T-helper 1 cell treated with Interleukin-12 subunit alpha and Interleukin-12 subunit beta and Interleukin-4 antibody, amounts not matched to agents 30 ng/mL and 1 ng/mL, for 36 hours (primary cell): ENCODE results near the gene MARF1. TPM values are rescaled to one million over a fixed set of nuclear protein-coding genes. Genes with fewer than 3 reads are reported as not detected.

ENCODE experiments used
- intact Hi-C: fragments of 100-400 bp; cut with micrococcal nuclease; formaldehyde crosslinking; loops from one replicate; pipeline ENCODE4 v1.15.1; 2024
- total RNA-seq: library from RNA; stranded (reverse); gene quantifications from 2 replicates; pipeline ENCODE4 v1.2.3, GENCODE V29; 2022

MARF1 gene
- total RNA-seq, 1 donor from 2014 or later, result 85.5 TPM

DNA sequence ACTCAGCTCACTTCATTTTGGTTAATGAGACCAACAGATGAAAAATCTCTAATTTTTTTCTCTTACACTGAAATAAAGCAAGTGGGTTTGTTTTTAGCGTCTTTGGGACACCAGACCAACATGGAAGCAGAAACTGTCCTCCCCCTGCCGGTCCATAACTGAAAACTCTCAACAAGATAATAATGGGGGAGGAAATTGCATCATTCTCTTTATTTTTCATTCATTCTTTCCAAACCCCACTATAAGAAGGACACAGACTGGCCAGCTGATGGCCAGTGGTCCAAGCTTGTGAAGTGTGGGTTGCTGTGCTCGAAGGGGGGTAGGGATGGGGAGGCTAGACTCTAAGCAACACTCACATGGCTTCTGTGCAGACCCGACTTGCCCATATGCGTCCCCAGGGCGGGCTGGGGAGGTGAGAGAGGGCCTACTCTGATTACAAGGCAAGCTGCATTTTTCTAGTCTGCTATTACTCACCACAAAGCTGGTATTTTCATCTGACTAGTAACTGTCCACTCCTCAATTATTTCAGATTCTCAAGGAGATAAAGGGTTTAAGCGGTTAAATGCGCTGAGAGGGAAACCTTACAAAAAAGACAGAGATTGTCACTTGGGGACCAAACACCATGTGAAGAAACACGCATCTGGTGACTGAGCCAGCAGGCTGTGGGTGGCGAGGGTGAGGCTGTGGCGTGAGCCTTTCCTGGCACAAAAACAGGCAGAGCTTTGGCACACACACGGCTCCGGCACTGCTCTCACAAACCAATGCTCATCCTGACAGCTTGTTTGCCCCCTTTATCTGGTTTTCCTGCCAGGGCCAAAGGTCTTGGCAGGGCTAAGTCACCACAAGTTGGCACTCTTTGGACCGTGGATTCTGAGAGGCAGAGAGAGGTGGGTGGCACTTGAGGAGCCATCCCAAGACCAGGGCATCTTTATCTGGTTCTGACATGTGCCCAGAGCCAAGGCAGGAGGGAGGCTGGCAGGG is 38.2 kb downstream of the MARF1 start:
- intact Hi-C loops, result no loop called here

DNA sequence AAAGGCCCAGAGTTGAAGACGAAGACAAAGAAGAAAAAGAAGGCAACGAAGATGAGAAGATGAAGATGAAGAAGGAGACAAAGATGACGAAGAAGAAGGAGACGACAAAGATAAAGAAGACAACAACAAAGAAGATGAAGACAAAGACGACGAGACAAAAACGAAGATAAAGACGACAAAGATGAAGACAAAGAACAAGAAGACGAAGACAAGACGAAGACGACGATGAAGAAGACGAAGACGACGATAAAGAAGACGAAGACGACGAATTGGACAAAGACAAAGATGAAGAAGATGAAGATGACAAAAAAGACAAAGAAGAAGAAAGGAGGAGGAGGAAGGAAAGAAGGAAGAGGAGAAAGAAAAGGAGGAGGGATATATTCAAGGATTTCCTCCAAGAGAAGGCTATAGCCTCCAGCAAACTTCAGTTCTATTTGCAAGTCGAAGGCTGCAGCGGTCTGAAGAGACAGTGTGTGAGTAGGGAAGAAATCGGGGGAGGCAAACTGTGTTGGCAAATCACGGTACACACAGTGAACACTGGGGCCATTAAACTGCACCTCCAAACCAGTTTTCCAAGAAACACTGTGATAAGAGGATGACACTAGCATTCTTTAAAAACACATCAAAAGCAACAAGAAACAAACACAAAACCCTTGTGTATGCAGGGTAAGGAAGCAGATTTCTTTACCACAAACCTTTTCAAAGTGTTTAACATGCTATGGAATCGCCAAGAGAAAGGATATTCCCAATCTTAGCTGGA is 40.5 kb downstream of the MARF1 start:
- intact Hi-C loops, result no loop called here

DNA sequence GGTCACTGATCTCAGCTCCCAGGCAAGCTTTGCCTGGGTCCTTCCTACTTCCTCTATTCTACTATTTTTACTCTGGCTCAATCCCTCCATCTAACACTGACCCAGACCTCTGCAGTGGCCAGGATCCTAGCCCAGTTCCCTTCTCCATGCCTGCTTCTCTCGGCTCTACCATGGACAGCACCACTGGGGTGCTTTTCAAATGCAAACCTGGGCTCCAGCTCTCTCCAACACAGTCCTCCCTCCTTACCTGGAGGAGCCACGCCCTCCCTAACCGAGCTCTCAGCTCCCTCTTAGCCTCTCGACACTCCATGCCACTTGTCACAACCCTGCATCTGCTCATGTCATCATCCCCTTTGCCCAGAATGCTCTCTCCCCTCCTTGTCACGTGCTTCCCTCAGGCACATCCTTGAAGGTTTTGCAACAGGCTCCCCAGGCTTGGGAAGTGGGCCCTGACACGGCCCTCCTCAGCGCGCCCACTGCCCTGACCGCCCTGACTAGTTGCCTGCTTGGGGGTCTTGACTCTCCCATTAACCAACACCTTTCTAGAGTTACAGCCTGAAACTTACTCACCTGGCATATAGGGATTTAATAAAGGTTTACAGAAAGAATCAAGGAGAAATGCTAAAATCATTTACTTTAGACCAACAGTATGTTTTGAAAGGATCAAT is 41.6 kb downstream of the MARF1 start:
- intact Hi-C loops, result no loop called here

- intact Hi-C loops, result no loop called here
Measured at GRCh38 chr16:15599303-15600070, 43.5 kb downstream of the MARF1 start.

DNA sequence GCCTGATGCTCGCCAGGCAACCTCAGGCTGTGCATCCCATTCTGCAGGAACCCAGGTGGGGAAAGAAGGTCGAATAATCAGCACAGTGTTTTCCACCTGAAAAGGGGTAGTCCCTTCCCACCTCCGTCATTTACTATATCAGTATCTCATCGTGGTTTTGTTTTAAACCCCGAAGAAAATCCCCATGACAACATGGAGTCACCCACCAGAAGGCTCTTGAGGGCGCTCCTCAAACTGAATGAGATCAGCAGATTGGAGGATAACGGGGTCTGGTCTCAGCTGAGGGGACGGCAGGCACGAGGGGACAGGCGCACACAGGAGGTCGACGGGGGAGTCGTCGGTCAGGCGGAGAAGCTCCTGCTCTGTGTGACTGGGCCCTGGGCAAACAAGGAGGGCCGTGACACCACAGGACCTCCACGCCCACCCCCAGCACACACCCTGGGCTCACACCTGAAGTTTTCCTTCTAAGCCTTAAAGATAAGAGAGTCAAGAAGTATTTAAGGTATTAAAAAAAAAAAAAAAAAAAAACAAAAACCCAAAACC is 44.2 kb downstream of the MARF1 start:
- intact Hi-C loops, result no loop called here

GRCh38 chr16:15597822-15598647 is 44.9 kb downstream of the MARF1 start:
- intact Hi-C loops, result no loop called here

- intact Hi-C loops, result no loop called here
Measured at GRCh38 chr16:15597135-15597534, 45.8 kb downstream of the MARF1 start.

DNA sequence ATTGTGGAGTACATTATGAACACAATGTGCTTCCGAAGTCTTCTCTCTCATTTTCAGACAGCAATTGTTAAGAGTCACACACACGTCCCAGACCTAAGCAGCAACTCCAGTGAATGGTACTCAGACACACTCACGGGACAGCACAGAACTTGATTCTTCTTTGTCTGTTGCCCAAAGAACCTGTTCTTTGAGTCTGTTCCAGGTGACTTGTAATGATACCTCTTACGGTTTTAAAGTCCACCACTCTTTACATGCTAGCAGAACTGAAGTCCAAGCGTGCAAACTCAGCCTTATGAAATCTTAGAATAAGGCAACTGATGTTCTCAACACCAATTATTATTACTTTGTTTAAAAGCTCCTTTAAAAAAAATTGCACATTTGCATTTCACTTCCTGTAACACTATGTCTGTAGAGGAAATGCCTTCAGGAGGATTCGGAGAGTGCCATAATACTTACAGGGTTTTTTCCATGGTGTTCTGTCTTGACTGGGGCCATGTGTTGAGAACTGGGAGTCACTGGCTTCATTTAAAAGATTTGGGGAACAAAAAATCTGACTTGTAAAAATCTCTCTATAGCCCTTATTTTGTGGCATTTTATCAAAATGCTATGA is 48.1 kb downstream of the MARF1 start:
- intact Hi-C loops, result loop anchor here (5.0 kb wide), 1 partner anchor 538 kb away; the partner anchor contains the start of gene NTAN1

DNA sequence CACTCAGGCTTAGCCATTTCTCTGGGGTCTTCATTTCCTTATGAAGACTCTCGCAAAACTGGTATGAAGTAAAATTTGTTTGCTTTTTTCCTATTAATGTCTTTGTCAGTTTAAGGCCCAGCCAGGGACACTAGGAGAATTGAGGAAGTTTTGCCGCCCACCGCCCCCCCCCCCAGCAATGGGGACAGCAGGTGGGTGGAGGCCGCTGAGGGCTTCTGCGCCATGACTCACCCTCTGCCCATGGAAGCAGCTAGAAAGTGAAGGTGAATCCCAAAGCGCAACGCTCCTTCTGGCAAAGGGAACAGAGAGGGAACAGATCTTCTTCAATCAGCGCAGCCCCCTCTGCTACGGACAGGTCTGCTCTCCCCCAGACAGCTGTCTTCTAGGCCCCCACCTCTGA is 49.7 kb downstream of the MARF1 start:
- intact Hi-C loops, result loop anchor here (5.0 kb wide), 1 partner anchor 536 kb away; the partner anchor contains the start of gene NTAN1

DNA sequence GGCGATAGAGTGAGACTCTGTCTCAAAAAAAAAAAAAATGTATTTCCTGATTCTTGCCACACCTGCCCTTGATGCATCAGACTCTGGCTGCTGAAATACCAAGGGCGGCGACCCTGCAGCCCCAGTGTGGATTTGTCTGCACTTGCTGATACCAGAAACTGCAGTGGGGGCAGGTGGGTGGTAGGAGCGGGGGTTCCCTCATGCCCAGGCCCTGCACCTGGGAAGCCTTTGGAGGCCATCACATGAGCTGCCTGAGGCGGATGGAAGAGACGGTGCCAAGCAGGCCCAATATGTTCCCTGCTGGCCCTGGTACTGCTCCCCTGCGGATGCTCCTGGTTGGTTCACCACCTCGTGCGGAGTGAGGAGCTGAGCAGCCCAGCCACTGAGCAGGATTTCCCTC is 50.6 kb downstream of the MARF1 start:
- intact Hi-C loops, result loop anchor here (5.0 kb wide), 1 partner anchor 535 kb away; the partner anchor contains the start of gene NTAN1

GRCh38 chr16:15587152-15587825 is 55.7 kb downstream of the MARF1 start:
- intact Hi-C loops, result no loop called here

DNA sequence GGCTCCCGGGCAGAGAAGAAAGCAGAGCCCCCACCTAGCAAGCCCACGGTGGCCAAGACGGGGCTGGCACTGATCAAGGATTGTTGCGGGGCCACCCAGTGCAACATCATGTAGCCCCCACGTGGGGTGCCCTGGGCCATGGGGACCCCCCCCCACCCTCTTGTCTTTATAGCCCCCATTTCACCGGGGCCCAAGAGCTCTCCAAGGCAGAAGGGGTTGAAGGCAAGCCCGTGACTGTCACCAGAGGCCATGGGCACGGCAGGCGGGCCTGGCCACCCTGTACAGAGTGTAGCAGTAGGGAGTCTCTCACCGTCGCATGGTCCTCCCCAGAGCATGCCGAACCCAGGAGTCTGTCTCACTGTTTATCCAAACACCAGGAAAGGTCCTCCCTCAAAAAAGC is 56.2 kb downstream of the MARF1 start:
- intact Hi-C loops, result no loop called here

GRCh38 chr16:15585956-15586355 is 57.0 kb downstream of the MARF1 start:
- intact Hi-C loops, result no loop called here

DNA sequence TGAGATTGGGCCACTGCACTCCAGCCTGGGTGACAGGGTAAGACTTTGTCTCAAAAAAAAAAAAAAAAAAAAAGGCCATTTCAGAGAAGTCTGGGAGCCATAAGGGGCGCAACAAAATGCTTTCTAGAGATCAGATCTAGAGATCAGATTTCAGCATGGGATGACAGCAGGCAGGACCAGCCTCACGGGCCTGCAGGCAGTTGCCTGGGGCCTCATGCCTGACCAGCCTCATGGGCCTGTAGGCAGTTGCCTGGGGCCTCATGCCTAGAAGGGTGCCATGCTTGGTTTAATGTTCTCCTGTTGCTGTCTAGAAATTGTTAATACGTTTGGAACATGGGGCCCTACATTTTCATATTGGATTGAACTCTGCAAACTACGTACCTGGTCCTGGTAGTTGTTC is 59.4 kb downstream of the MARF1 start:
- intact Hi-C loops, result no loop called here

DNA sequence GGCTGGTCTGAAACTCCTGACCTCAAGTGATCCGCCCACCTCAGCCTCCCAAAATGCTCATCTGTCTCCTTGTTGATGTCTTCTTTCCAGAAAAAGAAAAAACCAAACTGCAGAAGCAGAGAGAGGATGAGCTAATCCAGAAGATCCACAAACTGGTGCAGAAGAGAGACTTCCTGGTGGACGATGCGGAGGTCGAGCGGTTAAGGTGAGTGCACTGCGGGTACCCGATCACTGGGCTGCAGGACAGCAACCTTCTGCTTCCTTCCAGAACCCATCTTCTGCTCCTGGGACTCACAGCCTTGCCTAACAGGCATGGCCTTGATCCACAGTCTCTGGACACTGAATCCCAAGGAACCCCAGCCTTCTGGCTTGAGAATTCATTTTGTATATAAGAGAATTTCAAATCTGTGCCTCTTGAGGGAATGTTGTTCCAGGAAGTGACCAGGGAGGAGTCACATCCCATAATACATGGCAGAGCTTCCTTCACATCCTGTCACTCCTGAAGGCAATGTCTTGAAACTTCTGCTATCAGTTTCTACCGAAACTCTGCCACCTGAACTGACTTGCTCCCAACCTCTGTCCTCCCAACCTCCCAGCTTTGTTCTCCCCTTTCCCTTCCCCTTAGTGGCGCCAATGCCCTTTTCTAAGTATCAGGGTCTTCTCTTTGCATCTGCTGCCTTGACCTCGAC is 61.7 kb downstream of the MARF1 start:
- intact Hi-C loops, result no loop called here

DNA sequence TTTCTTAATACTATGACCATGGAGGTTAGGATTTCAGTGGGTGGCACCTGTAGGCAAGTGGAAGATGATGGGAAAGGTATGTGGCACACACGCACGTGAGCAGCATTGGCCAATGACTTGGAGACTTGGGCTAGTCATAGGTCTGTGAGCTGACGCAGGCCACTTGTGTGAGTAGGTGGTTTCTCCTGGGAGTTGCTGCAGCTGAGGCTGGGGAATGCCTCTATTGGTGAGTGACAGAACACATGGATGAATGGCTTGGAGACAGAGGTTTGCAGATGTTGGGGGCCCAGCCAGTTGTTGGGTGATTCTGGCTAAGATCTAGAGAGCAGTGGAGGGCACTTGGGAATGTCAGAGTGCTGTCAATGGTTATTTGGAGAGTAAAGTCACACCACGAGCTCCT is 64.1 kb downstream of the MARF1 start:
- intact Hi-C loops, result no loop called here

DNA sequence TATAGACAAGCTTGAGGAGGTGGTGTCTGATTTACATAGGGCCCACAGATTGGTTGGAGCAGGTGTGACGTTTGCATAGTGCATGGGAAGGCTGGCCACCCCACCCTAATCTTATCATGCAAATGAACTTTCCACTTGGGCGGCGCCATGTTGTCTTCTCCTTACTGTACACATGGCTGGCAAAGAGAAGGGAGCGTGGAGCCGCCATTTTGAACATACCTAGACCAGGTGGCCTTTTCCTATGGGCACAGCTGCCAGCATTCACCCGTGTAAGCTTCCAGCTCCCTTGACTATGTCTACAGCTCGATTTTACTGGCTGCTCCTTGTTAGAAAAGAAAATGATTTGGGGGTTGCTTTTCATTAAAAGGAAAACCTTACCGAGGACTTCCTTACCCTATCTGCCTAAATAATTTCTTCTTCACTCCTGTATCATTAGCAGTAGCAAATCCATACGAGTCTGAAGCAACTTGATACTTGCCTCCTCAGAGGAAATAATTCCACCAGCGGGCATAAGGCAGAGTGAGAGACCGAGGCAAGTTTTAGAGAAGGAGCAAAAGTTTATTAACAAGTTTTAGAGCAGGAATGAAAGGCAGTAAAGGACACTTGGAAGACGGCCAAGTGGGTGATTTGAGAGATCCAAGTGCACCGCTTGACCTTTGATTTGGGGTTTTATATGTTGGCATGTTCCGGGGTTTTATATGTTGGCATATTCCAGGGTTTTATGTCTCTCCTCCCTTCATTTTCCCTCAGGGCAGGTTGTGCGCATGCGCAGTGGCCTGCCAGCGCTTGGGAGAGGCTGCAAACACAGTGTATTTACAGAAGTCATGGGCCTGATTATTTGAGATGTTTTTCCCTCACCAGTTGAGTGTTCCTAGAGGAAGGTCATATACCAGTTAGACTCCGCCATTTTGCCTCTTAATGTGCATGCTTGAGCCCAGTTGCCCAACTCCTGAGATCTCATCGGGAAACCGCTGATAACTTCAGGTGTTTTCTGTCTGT is 65.7 kb downstream of the MARF1 start:
- intact Hi-C loops, result no loop called here
